Measurements from ENCODE around the gene WWOX.

- TF ChIP-seq, protein P1, sequence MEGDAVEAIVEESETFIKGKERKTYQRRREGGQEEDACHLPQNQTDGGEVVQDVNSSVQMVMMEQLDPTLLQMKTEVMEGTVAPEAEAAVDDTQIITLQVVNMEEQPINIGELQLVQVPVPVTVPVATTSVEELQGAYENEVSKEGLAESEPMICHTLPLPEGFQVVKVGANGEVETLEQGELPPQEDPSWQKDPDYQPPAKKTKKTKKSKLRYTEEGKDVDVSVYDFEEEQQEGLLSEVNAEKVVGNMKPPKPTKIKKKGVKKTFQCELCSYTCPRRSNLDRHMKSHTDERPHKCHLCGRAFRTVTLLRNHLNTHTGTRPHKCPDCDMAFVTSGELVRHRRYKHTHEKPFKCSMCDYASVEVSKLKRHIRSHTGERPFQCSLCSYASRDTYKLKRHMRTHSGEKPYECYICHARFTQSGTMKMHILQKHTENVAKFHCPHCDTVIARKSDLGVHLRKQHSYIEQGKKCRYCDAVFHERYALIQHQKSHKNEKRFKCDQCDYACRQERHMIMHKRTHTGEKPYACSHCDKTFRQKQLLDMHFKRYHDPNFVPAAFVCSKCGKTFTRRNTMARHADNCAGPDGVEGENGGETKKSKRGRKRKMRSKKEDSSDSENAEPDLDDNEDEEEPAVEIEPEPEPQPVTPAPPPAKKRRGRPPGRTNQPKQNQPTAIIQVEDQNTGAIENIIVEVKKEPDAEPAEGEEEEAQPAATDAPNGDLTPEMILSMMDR (IDR thresholded peaks at IDR 0.05; ENCODE audit: borderline replicate concordance, extremely low read depth, low read length, poor library complexity, severe bottlenecking), result no peak
- no peak for TF ChIP-seq EZH2 (IDR thresholded peaks at IDR 0.05; ENCODE audit: borderline replicate concordance, low read depth, low read length, severe bottlenecking)
These were observed 169.8 kb downstream of the WWOX start for GRCh38 chr16:78269256-78269655.
